Measurements from ENCODE around the gene CDH23. TPM values are rescaled to one million over a fixed set of nuclear protein-coding genes. Genes with fewer than 3 reads are reported as not detected.

The CDH23 gene
- polyA plus RNA-seq, 1 donor (not counting 4 experiments of a cell fraction or from before 2014, with no cell fraction given), result 0.01 TPM

DNA sequence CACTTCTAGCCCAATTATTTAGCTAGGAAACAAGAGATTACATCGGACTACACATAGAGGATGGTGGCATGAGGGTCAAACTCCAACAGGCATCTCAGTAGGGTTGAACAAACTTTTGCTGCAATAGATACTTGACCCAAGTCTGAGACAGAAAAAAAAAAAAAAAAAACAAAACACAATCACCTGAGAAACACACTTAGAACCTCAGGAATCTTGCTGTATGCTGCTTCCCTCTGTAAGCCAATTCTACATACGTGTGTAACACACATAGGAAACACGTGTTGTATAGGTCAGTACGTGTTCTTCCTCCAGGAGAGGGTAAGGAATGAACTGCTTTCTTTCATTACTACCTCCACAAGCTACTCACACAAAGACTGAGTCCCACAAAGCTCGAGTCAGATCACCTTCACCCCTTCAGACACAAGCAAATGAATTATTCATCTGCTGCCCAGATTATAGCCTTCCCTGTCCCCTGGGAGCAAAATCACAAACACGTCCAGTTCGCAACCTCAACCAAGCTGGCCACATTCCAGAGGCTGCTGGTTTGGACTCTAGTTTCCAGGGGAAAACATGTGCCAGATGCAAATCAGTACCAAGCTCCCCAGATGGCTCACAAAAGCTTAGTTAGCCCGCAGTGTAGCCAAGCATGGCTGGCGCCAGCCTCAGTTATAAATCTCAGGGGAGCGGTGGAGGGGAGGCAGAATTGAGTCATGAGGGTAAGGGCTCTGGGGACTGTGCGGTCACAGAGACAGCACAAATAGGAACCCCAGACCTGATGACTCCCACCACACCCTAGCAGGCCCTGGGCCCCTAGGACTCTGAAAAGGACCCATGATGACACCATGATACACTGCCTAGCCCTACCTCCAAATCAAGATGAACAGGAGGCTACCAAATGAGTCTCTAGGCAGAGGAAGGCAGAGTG, 439.2 kb downstream of the CDH23 start:
- Histone ChIP-seq H3K79me2 (ENCODE audit: control insufficient read depth, insufficient read depth, low read length) (peaks cover 73% of the 10 kb centered on the region), H3K9me1 (ENCODE audit: control insufficient read depth, extremely low read depth, insufficient read depth, low read length) (peaks cover 4% of the 10 kb centered on the region), H3K4me2 (ENCODE audit: control insufficient read depth, extremely low read depth, insufficient read depth, low read depth, low read length) (no peak overlapping the region), H3K27me3 (ENCODE audit: control insufficient read depth, extremely low read depth, insufficient read depth, low read length) (no peaks in the 10 kb centered on the region), H3K4me1 (ENCODE audit: control insufficient read depth, extremely low read depth, insufficient read depth, low read length) (peaks cover 58% of the 10 kb centered on the region), H3K4me3 (ENCODE audit: control insufficient read depth in 2 of 3, extremely low read depth in 1 of 3, insufficient read depth in 2 of 3, low read depth in 1 of 3, low read length in 3 of 3) (no peak overlapping the region), H3K9ac (ENCODE audit: control insufficient read depth, extremely low read depth, insufficient read depth, low read length) (no peak overlapping the region), H3K9me3 (ENCODE audit: control insufficient read depth, low read depth, low read length) (no peaks in the 10 kb centered on the region), H2AFZ (ENCODE audit: control insufficient read depth, low read length) (no peak overlapping the region), H3K36me3 (ENCODE audit: control insufficient read depth in 2 of 2, extremely low read depth in 1 of 2, insufficient read depth in 2 of 2, low read length in 2 of 2) (peaks cover 22 to 33% of the 10 kb centered on the region in 2 experiments), H4K20me1 (ENCODE audit: control insufficient read depth, extremely low read depth, insufficient read depth, low read length) (peaks cover 14% of the 10 kb centered on the region), H3K27ac (ENCODE audit: control insufficient read depth, insufficient read depth, low read length) (peak overlapping the region; percentile 74)
- dilution Hi-C loops (cut with MboI; ENCODE audit: extremely low pct_ligation_motif_present, low sequenced_read_pairs), result no loop called here
- DNase-seq (ENCODE audit: low read depth, low spot score) (no peak), FAIRE-seq (no peak)
- TF ChIP-seq, protein P1, sequence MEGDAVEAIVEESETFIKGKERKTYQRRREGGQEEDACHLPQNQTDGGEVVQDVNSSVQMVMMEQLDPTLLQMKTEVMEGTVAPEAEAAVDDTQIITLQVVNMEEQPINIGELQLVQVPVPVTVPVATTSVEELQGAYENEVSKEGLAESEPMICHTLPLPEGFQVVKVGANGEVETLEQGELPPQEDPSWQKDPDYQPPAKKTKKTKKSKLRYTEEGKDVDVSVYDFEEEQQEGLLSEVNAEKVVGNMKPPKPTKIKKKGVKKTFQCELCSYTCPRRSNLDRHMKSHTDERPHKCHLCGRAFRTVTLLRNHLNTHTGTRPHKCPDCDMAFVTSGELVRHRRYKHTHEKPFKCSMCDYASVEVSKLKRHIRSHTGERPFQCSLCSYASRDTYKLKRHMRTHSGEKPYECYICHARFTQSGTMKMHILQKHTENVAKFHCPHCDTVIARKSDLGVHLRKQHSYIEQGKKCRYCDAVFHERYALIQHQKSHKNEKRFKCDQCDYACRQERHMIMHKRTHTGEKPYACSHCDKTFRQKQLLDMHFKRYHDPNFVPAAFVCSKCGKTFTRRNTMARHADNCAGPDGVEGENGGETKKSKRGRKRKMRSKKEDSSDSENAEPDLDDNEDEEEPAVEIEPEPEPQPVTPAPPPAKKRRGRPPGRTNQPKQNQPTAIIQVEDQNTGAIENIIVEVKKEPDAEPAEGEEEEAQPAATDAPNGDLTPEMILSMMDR (optimal IDR thresholded peaks at IDR 0.05 in 1 of 3, IDR thresholded peaks at IDR 0.05 in 1 of 3, conservative IDR thresholded peaks at IDR 0.05 in 1 of 3; ENCODE audit: extremely low read depth in 1 of 3, insufficient read depth in 2 of 3, low read length in 3 of 3), result no peak
- TF ChIP-seq EZH2 (IDR thresholded peaks at IDR 0.05; ENCODE audit: low read length), result no peak

DNA sequence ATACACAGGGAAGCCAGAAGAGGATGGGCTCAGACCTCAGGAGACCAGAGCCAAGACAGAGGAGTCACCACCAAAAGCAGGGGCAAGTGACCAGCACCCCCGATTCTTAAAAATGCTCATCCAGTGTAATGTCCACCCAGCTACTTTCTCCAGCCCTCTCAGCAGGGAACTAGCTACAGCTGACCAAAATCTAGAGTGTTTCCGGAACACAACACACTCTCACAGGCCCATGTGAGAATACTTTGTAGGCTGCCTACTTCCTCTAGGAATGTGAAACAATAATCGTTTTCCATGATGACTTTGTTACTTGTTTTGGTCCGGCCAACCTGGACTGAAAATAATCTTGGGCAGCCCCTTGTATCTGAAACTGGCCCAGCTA, 439.9 kb downstream of the CDH23 start:
- H3K4me3 ChIP-seq (ENCODE audit: control insufficient read depth in 2 of 3, extremely low read depth in 1 of 3, insufficient read depth in 2 of 3, low read depth in 1 of 3, low read length in 3 of 3), result no peak overlapping the region
- H3K79me2 ChIP-seq (ENCODE audit: control insufficient read depth, insufficient read depth, low read length), result peaks cover 79% of the 10 kb centered on the region
- no peak overlapping the region for H3K4me2 ChIP-seq (ENCODE audit: control insufficient read depth, extremely low read depth, insufficient read depth, low read depth, low read length)
- no peak overlapping the region for H2AFZ ChIP-seq (ENCODE audit: control insufficient read depth, low read length)
- DNase-seq (ENCODE audit: low read depth, low spot score) (no peak), FAIRE-seq (no peak)
- no peaks in the 10 kb centered on the region for H3K9me3 ChIP-seq (ENCODE audit: control insufficient read depth, low read depth, low read length)
- H3K27me3 ChIP-seq (ENCODE audit: control insufficient read depth, extremely low read depth, insufficient read depth, low read length), result no peaks in the 10 kb centered on the region
- peaks cover 4% of the 10 kb centered on the region for H3K9me1 ChIP-seq (ENCODE audit: control insufficient read depth, extremely low read depth, insufficient read depth, low read length)
- H3K9ac ChIP-seq (ENCODE audit: control insufficient read depth, extremely low read depth, insufficient read depth, low read length), result peak overlapping the region; percentile 16
- peaks cover 57% of the 10 kb centered on the region for H3K4me1 ChIP-seq (ENCODE audit: control insufficient read depth, extremely low read depth, insufficient read depth, low read length)
- H3K36me3 ChIP-seq (ENCODE audit: control insufficient read depth in 2 of 2, extremely low read depth in 1 of 2, insufficient read depth in 2 of 2, low read length in 2 of 2), result peaks cover 15 to 26% of the 10 kb centered on the region in 2 experiments
- H4K20me1 ChIP-seq (ENCODE audit: control insufficient read depth, extremely low read depth, insufficient read depth, low read length), result peaks cover 16% of the 10 kb centered on the region
- H3K27ac ChIP-seq (ENCODE audit: control insufficient read depth, insufficient read depth, low read length), result peak overlapping the region; percentile 74
- dilution Hi-C loops (cut with MboI; ENCODE audit: extremely low pct_ligation_motif_present, low sequenced_read_pairs), result no loop called here
- TF ChIP-seq, protein P1 (optimal IDR thresholded peaks at IDR 0.05 in 1 of 3, IDR thresholded peaks at IDR 0.05 in 1 of 3, conservative IDR thresholded peaks at IDR 0.05 in 1 of 3; ENCODE audit: extremely low read depth in 1 of 3, insufficient read depth in 2 of 3, low read length in 3 of 3), result no peak
- no peak for TF ChIP-seq EZH2 (IDR thresholded peaks at IDR 0.05; ENCODE audit: low read length)
